Liver (tissue), 9 donors: ENCODE results near the gene NQO2. TPM values are rescaled to one million over a fixed set of nuclear protein-coding genes. Genes with fewer than 3 reads are reported as not detected.

Experiments
- DNase-seq: peaks from one replicate; pipeline ENCODE4 v3.0.0-alpha.2; 2017; ENCODE audit warnings: low spot score
- H3K27ac ChIP-seq, 2 donors: one replicate each; pipeline ENCODE4 v1.7.0; 2013; ENCODE audit warnings: inconsistent platforms in 2 of 2, low read length in 2 of 2, control low read depth in 1 of 2, low read depth in 1 of 2, mild to moderate bottlenecking in 1 of 2
- H3K27me3 ChIP-seq, 4 donors: one replicate each; pipeline versions ENCODE4 v1.6.1 to v1.7.0; 2013; ENCODE audit warnings: low read length in 3 of 4, inconsistent platforms in 1 of 4, mild to moderate bottlenecking in 1 of 4, moderate library complexity in 1 of 4; ENCODE audit not compliant: control insufficient read depth in 4 of 4, insufficient read depth in 4 of 4
- H3K36me3 ChIP-seq, 4 donors: one replicate each; pipeline versions ENCODE4 v1.6.1 to v1.7.0; 2013; ENCODE audit warnings: low read length in 3 of 4, mild to moderate bottlenecking in 3 of 4, low read depth in 1 of 4, moderate library complexity in 1 of 4; ENCODE audit not compliant: control insufficient read depth in 4 of 4, insufficient read depth in 3 of 4
- H3K4me1 ChIP-seq, 4 donors: one replicate each; pipeline versions ENCODE4 v1.6.1 to v1.7.0; 2013; ENCODE audit warnings: low read length in 3 of 4, mild to moderate bottlenecking in 3 of 4, moderate library complexity in 1 of 4; ENCODE audit not compliant: control insufficient read depth in 4 of 4, insufficient read depth in 4 of 4
- H3K4me3 ChIP-seq, 3 donors: one replicate each; pipeline versions ENCODE4 v1.6.1 to v1.7.0; 2013; ENCODE audit warnings: low read length in 3 of 3, control low read depth in 1 of 3, low read depth in 1 of 3, mild to moderate bottlenecking in 1 of 3
- H3K9ac ChIP-seq, 2 donors: one replicate each; pipeline ENCODE4 v1.7.0; 2013; ENCODE audit warnings: low read length in 2 of 2, mild to moderate bottlenecking in 2 of 2, moderate library complexity in 2 of 2, control low read depth in 1 of 2, low read depth in 1 of 2
- H3K9me3 ChIP-seq, 4 donors: one replicate each; pipeline versions ENCODE4 v1.6.1 to v1.7.0; 2013; ENCODE audit warnings: low read length in 3 of 4; ENCODE audit not compliant: control insufficient read depth in 4 of 4
- EGR1 ChIP-seq, 2 donors: IDR thresholded peaks; 2 replicates each; pipeline ENCODE4 v1.6.1; 2016 to 2018; ENCODE audit warnings: antibody characterized with exemption in 2 of 2, low read depth in 2 of 2
- FOXA1 ChIP-seq: IDR thresholded peaks from 2 replicates; pipeline ENCODE4 v1.6.1; 2016; ENCODE audit warnings: antibody characterized with exemption
- FOXA2 ChIP-seq: IDR thresholded peaks from 2 replicates; pipeline ENCODE4 v1.6.1; 2016; ENCODE audit warnings: antibody characterized with exemption
- GABPA ChIP-seq, 2 donors: IDR thresholded peaks in 1 of 2; conservative IDR thresholded peaks in 1 of 2; 2 replicates each; pipeline ENCODE4 v1.6.1; 2016; ENCODE audit warnings: antibody characterized with exemption in 2 of 2, mild to moderate bottlenecking in 1 of 2, moderate library complexity in 1 of 2
- HNF4A ChIP-seq, 2 donors: conservative IDR thresholded peaks; 2 replicates each; pipeline ENCODE4 v1.6.1; 2016; ENCODE audit warnings: antibody characterized with exemption in 2 of 2, mild to moderate bottlenecking in 2 of 2
- HNF4G ChIP-seq: IDR thresholded peaks from 2 replicates; pipeline ENCODE4 v1.6.1; 2016; ENCODE audit warnings: antibody characterized with exemption
- NR2F2 ChIP-seq: IDR thresholded peaks from 2 replicates; pipeline ENCODE4 v1.6.1; 2016; ENCODE audit warnings: antibody characterized with exemption
- RAD21 ChIP-seq, 2 donors: IDR thresholded peaks; 2 replicates each; pipeline ENCODE4 v1.6.1; 2016; ENCODE audit warnings: antibody characterized with exemption in 2 of 2, mild to moderate bottlenecking in 2 of 2
- REST ChIP-seq: IDR thresholded peaks from 2 replicates; pipeline ENCODE4 v1.6.1; 2016; ENCODE audit warnings: antibody characterized with exemption, mild to moderate bottlenecking
- RXRA ChIP-seq, 2 donors: IDR thresholded peaks; 2 replicates each; pipeline ENCODE4 v1.6.1; 2017 to 2018; ENCODE audit warnings: antibody characterized with exemption in 2 of 2, mild to moderate bottlenecking in 1 of 2
- SP1 ChIP-seq: IDR thresholded peaks from 2 replicates; pipeline ENCODE4 v1.6.1; 2018; ENCODE audit warnings: antibody characterized with exemption, mild to moderate bottlenecking
- TAF1 ChIP-seq: conservative IDR thresholded peaks from 2 replicates; pipeline ENCODE4 v1.6.1; 2016; ENCODE audit warnings: antibody characterized with exemption, mild to moderate bottlenecking
- YY1 ChIP-seq: IDR thresholded peaks from 2 replicates; pipeline ENCODE4 v1.6.1; 2016; ENCODE audit warnings: antibody characterized with exemption, mild to moderate bottlenecking
- WGBS: extraction: QIAGEN DNeasy Blood & Tissue Kit; methylation state at CpG from one replicate; pipeline ENCODE4 v1.1.7; 2013; 5-methylcytosine and 5-hydroxymethylcytosine counted together
- polyA plus RNA-seq, 2 donors: library from polyadenylated mRNA; stranded (reverse) in 1 of 2; unstranded in 1 of 2; fragments of 200-250 nt in 1 of 2; fragments of >200 nt in 1 of 2; fragmentation: Nextera tagmentation in 1 of 2; extraction: Ambion mirVana in 1 of 2; gene quantifications; one replicate each; pipeline versions ENCODE4 v1.2.1 to v1.2.3, GENCODE V29; 2013 to 2015
- total RNA-seq, 2 donors: library from RNA; depleted of rRNA; stranded (reverse); fragments of >200 nt; gene quantifications; one replicate each; pipeline ENCODE4 v1.2.3, GENCODE V29; 2014
- TF ChIP-seq, protein P1 (sequence below): IDR thresholded peaks from 2 replicates; pipeline ENCODE4 v1.6.1; 2016; ENCODE audit warnings: antibody characterized with exemption
- TF ChIP-seq, protein P2 (sequence below): fragments of 150-350 bp; IDR thresholded peaks from 2 replicates; pipeline ENCODE4 v1.5.1; 2017; ENCODE audit warnings: improper control_type of control experiment, low read depth, low read length; ENCODE audit not compliant: missing input control
- TF ChIP-seq, protein P3 (sequence below): IDR thresholded peaks from 2 replicates; pipeline ENCODE4 v1.6.1; 2016; ENCODE audit warnings: antibody characterized with exemption
- donor health status: healthy.
- donor health status: healthy.
- donor health status: healthy.
- donor health status: healthy.
- donor health status: healthy.

The NQO2 gene
- total and polyA plus RNA-seq, 4 donors, result 11.5 to 127 (median 92.7) TPM

GRCh38 chr6:2964793-2965505 lies 34.7 kb upstream of the NQO2 start (continued):
- no peak for TF ChIP-seq EGR1 (IDR thresholded peaks at IDR 0.05; ENCODE audit: low read depth in 2 of 2)

DNA sequence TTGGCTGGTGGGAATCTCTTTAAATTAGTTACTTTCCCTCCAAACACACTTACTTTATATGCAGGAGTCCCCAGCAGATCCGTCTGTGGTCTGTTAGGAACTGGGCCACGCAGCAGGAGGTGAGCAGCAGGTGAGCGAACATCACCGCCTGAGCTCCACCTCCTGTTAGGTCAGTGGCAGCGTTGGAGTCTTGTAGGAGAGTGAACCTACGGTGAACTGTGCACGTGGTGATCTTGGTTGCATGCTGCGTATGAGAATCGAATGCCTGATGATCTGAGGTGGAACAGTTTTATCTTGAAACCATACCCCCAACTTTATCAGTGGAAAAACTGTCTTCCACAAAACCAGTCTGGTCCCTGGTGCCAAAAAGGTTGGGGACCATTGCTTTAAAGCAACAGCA lies 33.3 kb upstream of the NQO2 start:
- Histone ChIP-seq H3K27ac (no peak overlapping the region), H3K36me3 (no peaks in the 10 kb centered on the region)
- TF ChIP-seq REST (no peak), HNF4G (no peak), NR2F2 (no peak), GABPA (IDR thresholded peaks at IDR 0.05 in 1 of 2, conservative IDR thresholded peaks at IDR 0.05 in 1 of 2) (no peak), RAD21 (IDR thresholded peaks at IDR 0.05) (no peak), FOXA2 (no peak), HNF4A (conservative IDR thresholded peaks at IDR 0.05) (no peak), FOXA1 (no peak)
- TF ChIP-seq, protein P1, sequence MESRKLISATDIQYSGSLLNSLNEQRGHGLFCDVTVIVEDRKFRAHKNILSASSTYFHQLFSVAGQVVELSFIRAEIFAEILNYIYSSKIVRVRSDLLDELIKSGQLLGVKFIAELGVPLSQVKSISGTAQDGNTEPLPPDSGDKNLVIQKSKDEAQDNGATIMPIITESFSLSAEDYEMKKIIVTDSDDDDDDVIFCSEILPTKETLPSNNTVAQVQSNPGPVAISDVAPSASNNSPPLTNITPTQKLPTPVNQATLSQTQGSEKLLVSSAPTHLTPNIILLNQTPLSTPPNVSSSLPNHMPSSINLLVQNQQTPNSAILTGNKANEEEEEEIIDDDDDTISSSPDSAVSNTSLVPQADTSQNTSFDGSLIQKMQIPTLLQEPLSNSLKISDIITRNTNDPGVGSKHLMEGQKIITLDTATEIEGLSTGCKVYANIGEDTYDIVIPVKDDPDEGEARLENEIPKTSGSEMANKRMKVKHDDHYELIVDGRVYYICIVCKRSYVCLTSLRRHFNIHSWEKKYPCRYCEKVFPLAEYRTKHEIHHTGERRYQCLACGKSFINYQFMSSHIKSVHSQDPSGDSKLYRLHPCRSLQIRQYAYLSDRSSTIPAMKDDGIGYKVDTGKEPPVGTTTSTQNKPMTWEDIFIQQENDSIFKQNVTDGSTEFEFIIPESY, result no peak
- TF ChIP-seq, protein P2, sequence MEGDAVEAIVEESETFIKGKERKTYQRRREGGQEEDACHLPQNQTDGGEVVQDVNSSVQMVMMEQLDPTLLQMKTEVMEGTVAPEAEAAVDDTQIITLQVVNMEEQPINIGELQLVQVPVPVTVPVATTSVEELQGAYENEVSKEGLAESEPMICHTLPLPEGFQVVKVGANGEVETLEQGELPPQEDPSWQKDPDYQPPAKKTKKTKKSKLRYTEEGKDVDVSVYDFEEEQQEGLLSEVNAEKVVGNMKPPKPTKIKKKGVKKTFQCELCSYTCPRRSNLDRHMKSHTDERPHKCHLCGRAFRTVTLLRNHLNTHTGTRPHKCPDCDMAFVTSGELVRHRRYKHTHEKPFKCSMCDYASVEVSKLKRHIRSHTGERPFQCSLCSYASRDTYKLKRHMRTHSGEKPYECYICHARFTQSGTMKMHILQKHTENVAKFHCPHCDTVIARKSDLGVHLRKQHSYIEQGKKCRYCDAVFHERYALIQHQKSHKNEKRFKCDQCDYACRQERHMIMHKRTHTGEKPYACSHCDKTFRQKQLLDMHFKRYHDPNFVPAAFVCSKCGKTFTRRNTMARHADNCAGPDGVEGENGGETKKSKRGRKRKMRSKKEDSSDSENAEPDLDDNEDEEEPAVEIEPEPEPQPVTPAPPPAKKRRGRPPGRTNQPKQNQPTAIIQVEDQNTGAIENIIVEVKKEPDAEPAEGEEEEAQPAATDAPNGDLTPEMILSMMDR, result no peak

GRCh38 chr6:2967936-2968335 lies 31.8 kb upstream of the NQO2 start:
- Histone ChIP-seq H3K4me3 (no peak overlapping the region), H3K27ac (no peak overlapping the region)
- no peak for TF ChIP-seq FOXA2
- TF ChIP-seq, protein P2, result no peak
- TF ChIP-seq, protein P3, sequence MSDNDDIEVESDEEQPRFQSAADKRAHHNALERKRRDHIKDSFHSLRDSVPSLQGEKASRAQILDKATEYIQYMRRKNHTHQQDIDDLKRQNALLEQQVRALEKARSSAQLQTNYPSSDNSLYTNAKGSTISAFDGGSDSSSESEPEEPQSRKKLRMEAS, result no peak
- no peak for TF ChIP-seq YY1
- no peak for TF ChIP-seq HNF4A (conservative IDR thresholded peaks at IDR 0.05)
- TF ChIP-seq GABPA (IDR thresholded peaks at IDR 0.05 in 1 of 2, conservative IDR thresholded peaks at IDR 0.05 in 1 of 2), result no peak
- TF ChIP-seq EGR1 (IDR thresholded peaks at IDR 0.05; ENCODE audit: low read depth in 2 of 2), result no peak
- no peak for TF ChIP-seq HNF4G
- no peak for TF ChIP-seq RXRA (IDR thresholded peaks at IDR 0.05)
- no peak for TF ChIP-seq SP1
- no peak for TF ChIP-seq TAF1
- no peak for TF ChIP-seq NR2F2
- no peak for TF ChIP-seq RAD21 (IDR thresholded peaks at IDR 0.05)

More for the DNA sequence above, 33.3 kb upstream of the NQO2 start:
- H3K4me3 ChIP-seq, result no peak overlapping the region
- no peaks in the 10 kb centered on the region for H3K9me3 ChIP-seq
- H3K27me3 ChIP-seq, result no peaks in the 10 kb centered on the region
- H3K4me1 ChIP-seq, result peaks cover 3 to 22% (median 14%) of the 10 kb centered on the region in 4 donors
- no peak overlapping the region for H3K9ac ChIP-seq
- 89% methylated on average over 9 of the region's 9 CpGs for WGBS
- DNase-seq, result no peak

More at GRCh38 chr6:2967936-2968335, 31.8 kb upstream of the NQO2 start:
- H3K9me3 ChIP-seq, result no peaks in the 10 kb centered on the region
- H3K9ac ChIP-seq, result no peak overlapping the region
- 98% methylated on average over 7 of the region's 7 CpGs for WGBS
- peaks cover 3 to 19% (median 7%) of the 10 kb centered on the region in 4 donors for H3K4me1 ChIP-seq
- no peak for DNase-seq
- no peaks in the 10 kb centered on the region for H3K36me3 ChIP-seq
- H3K27me3 ChIP-seq, result no peaks in the 10 kb centered on the region
